Mesenchymal stem cell (in vitro differentiated cells and primary cell): ENCODE results near the gene SNAI3.

Experiments used
- DNase-seq: peaks from one replicate; pipeline ENCODE4 v3.0.0-alpha.2; 2013
- H2AFZ ChIP-seq: one replicate; pipeline ENCODE4 v1.6.1; 2013; ENCODE audit warnings: low read depth, mild to moderate bottlenecking, control low read depth, inconsistent platforms, low read length, moderate library complexity
- H2AK5ac ChIP-seq: 2 replicates; pipeline ENCODE4 v1.6.1; 2013; ENCODE audit warnings: low read length, moderate library complexity, mild to moderate bottlenecking, inconsistent platforms; ENCODE audit not compliant: severe bottlenecking
- H2BK120ac ChIP-seq: one replicate; pipeline ENCODE4 v1.6.1; 2013; ENCODE audit warnings: low read depth, mild to moderate bottlenecking, inconsistent platforms, low read length, moderate library complexity
- H2BK12ac ChIP-seq, 2 experiments: one replicate each; pipeline ENCODE4 v1.6.1; 2013; ENCODE audit warnings: inconsistent platforms in 2 of 2, low read length in 2 of 2, mild to moderate bottlenecking in 2 of 2, moderate library complexity in 2 of 2, control low read depth in 1 of 2
- H2BK15ac ChIP-seq: one replicate; pipeline ENCODE4 v1.6.1; 2013; ENCODE audit warnings: mild to moderate bottlenecking, low read depth, inconsistent platforms; ENCODE audit not compliant: poor library complexity, severe bottlenecking
- H2BK5ac ChIP-seq: 2 replicates; pipeline ENCODE4 v1.6.1; 2013; ENCODE audit warnings: low read depth, mild to moderate bottlenecking, low read length, control low read depth, inconsistent platforms; ENCODE audit not compliant: poor library complexity, severe bottlenecking
- H3K14ac ChIP-seq, 2 experiments: one replicate each; pipeline ENCODE4 v1.6.1; 2013; ENCODE audit warnings: inconsistent platforms in 2 of 2, low read length in 2 of 2, control low read depth in 1 of 2, mild to moderate bottlenecking in 1 of 2, moderate library complexity in 1 of 2
- H3K18ac ChIP-seq, 2 experiments: one replicate each; pipeline ENCODE4 v1.6.1; 2013; ENCODE audit warnings: inconsistent platforms in 2 of 2, low read length in 2 of 2, control low read depth in 1 of 2, low read depth in 1 of 2, mild to moderate bottlenecking in 1 of 2
- H3K23ac ChIP-seq, 2 experiments: one replicate each; pipeline ENCODE4 v1.6.1; 2013; ENCODE audit warnings: inconsistent platforms in 2 of 2, low read length in 2 of 2, mild to moderate bottlenecking in 2 of 2, moderate library complexity in 2 of 2, control low read depth in 1 of 2
- H3K27ac ChIP-seq: 2 replicates; pipeline ENCODE4 v1.5.1; 2013; ENCODE audit warnings: mild to moderate bottlenecking, moderate library complexity, low read length, control low read depth, inconsistent platforms; ENCODE audit not compliant: poor library complexity, severe bottlenecking
- H3K27me3 ChIP-seq, 2 experiments: 2 replicates each; pipeline versions ENCODE4 v1.6.1 to v1.7.0; 2013; ENCODE audit warnings: low read length in 2 of 2, mild to moderate bottlenecking in 2 of 2, moderate library complexity in 2 of 2, control low read depth in 1 of 2, inconsistent platforms in 1 of 2; ENCODE audit not compliant: control insufficient read depth in 1 of 2, insufficient read depth in 1 of 2
- H3K36me3 ChIP-seq, 2 experiments: 2 replicates each; pipeline versions ENCODE4 v1.6.1 to v1.7.0; 2013; ENCODE audit warnings: low read length in 2 of 2, control low read depth in 1 of 2, inconsistent platforms in 1 of 2, low read depth in 1 of 2, mild to moderate bottlenecking in 1 of 2; ENCODE audit not compliant: insufficient read depth in 2 of 2, control insufficient read depth in 1 of 2
- H3K4ac ChIP-seq, 2 experiments: one replicate each; pipeline ENCODE4 v1.6.1; 2013; ENCODE audit warnings: inconsistent platforms in 2 of 2, low read length in 2 of 2, mild to moderate bottlenecking in 2 of 2, moderate library complexity in 2 of 2, control low read depth in 1 of 2, low read depth in 1 of 2
- H3K4me1 ChIP-seq: 2 replicates; pipeline ENCODE4 v1.6.1; 2013; ENCODE audit warnings: low read depth, low read length, control low read depth; ENCODE audit not compliant: control insufficient read depth, insufficient read depth
- H3K4me2 ChIP-seq: 2 replicates; pipeline ENCODE4 v1.6.1; 2013; ENCODE audit warnings: low read length, mild to moderate bottlenecking, inconsistent platforms; ENCODE audit not compliant: poor library complexity, severe bottlenecking
- H3K4me3 ChIP-seq, 2 experiments: 2 replicates each; pipeline versions ENCODE4 v1.5.1 to v1.7.0; 2013; ENCODE audit warnings: low read length in 2 of 2, mild to moderate bottlenecking in 2 of 2, control low read depth in 1 of 2, low read depth in 1 of 2; ENCODE audit not compliant: insufficient read depth in 1 of 2
- H3K79me1 ChIP-seq: replicated peaks from 2 replicates; pipeline ENCODE4 v1.6.1; 2013; ENCODE audit warnings: mild to moderate bottlenecking, control low read depth, low read length, inconsistent platforms; ENCODE audit not compliant: poor library complexity, severe bottlenecking
- H3K9ac ChIP-seq: 2 replicates; pipeline ENCODE4 v1.7.0; 2013; ENCODE audit warnings: mild to moderate bottlenecking, low read length, moderate library complexity
- H3K9me3 ChIP-seq: 2 replicates; pipeline ENCODE4 v1.7.0; 2013; ENCODE audit warnings: mild to moderate bottlenecking, low read length; ENCODE audit not compliant: control insufficient read depth
- H4K8ac ChIP-seq: one replicate; pipeline ENCODE4 v1.6.1; 2013; ENCODE audit warnings: inconsistent platforms, mild to moderate bottlenecking, low read length, moderate library complexity
- H4K91ac ChIP-seq: one replicate; pipeline ENCODE4 v1.6.1; 2013; ENCODE audit warnings: mild to moderate bottlenecking, low read length, inconsistent platforms
- WGBS: methylation state at CpG from one replicate; pipeline ENCODE4 v1.1.7; 2013; ENCODE audit warnings: mixed read lengths; 5-methylcytosine and 5-hydroxymethylcytosine counted together

SNAI3 gene

GRCh38 chr16:88651276-88651988, 34.9 kb downstream of the SNAI3 start:
- Histone ChIP-seq H2BK12ac (peak overlapping the region in 1 of 2 experiments; percentile 17), H4K91ac (peak overlapping the region; percentile 83), H2AK5ac (peak overlapping the region; percentile 18), H3K79me1 (peaks cover 15% of the 10 kb centered on the region), H2AFZ (no peak overlapping the region), H2BK120ac (peak overlapping the region; percentile 87), H4K8ac (peak overlapping the region; percentile 73), H3K4me1 (peaks cover 53% of the 10 kb centered on the region), H3K36me3 (peaks cover 33 to 62% of the 10 kb centered on the region in 2 experiments), H3K4me2 (peak overlapping the region; percentile 75), H3K9me3 (no peaks in the 10 kb centered on the region), H3K14ac (peak overlapping the region in 1 of 2 experiments; percentile 44), H2BK15ac (peak overlapping the region; percentile 26), H3K4ac (peak overlapping the region in 1 of 2 experiments; percentile 8), H3K27ac (peak overlapping the region; percentile 50), H3K18ac (peak overlapping the region; percentile 61 to 87), H3K9ac (peak overlapping the region; percentile 66), H2BK5ac (peak overlapping the region; percentile 48), H3K23ac (no peak overlapping the region), H3K27me3 (no peaks in the 10 kb centered on the region), H3K4me3 (peak overlapping the region; percentile 29 to 73)
- peak; percentile 88 for DNase-seq
- 38% methylated on average over 24 of the region's 24 CpGs for WGBS

GRCh38 chr16:88650749-88651275, 35.5 kb downstream of the SNAI3 start, which contains the start of gene CYBA:
Gene CYBA (minus strand): TSS chr16:88651053. CDS start chr16:88651013, 40 bp downstream.
- Histone ChIP-seq H3K18ac (peak within 1 kb of the TSS; percentile 61 to 92), H3K9ac (peak within 1 kb of the TSS; percentile 86), H3K14ac (peak within 1 kb of the TSS in 1 of 2 experiments; percentile 96), H3K4me3 (peak within 1 kb of the TSS; percentile 82 to 89), H2AK5ac (peak within 1 kb of the TSS; percentile 18), H3K79me1 (peaks cover 20% of the 10 kb centered on the region), H3K27me3 (no peaks in the 10 kb centered on the region), H3K36me3 (peaks cover 28 to 63% of the 10 kb centered on the region in 2 experiments), H2BK5ac (peak within 1 kb of the TSS; percentile 48), H3K4ac (peak within 1 kb of the TSS; percentile 21 to 25), H3K9me3 (no peaks in the 10 kb centered on the region), H4K8ac (peak within 1 kb of the TSS; percentile 83), H2BK120ac (peak within 1 kb of the TSS; percentile 87), H2BK12ac (peak within 1 kb of the TSS in 1 of 2 experiments; percentile 76), H2BK15ac (peak within 1 kb of the TSS; percentile 26), H3K27ac (peak within 1 kb of the TSS; percentile 50), H3K23ac (peak within 1 kb of the TSS in 1 of 2 experiments; percentile 85), H2AFZ (peak within 1 kb of the TSS; percentile 46), H3K4me1 (peaks cover 46% of the 10 kb centered on the region), H4K91ac (peak within 1 kb of the TSS; percentile 83), H3K4me2 (peak within 1 kb of the TSS; percentile 75)
- WGBS, result under 1% methylated on average over 39 of the region's 41 CpGs
- peak; percentile 84 for DNase-seq

- Histone ChIP-seq H3K36me3 (peaks cover 24 to 63% of the 10 kb centered on the region in 2 experiments), H3K23ac (peak overlapping the region in 1 of 2 experiments; percentile 85), H2BK5ac (peak overlapping the region; percentile 38), H2AFZ (peak overlapping the region; percentile 46), H3K4ac (peak overlapping the region; percentile 1 to 21), H2BK15ac (no peak overlapping the region), H3K14ac (peak overlapping the region in 1 of 2 experiments; percentile 96), H2BK120ac (peak overlapping the region; percentile 36), H3K27me3 (no peaks in the 10 kb centered on the region), H3K27ac (peak overlapping the region; percentile 30), H3K4me3 (peak overlapping the region; percentile 82 to 89), H3K4me2 (peak overlapping the region; percentile 60), H4K91ac (peak overlapping the region; percentile 72), H3K18ac (peak overlapping the region; percentile 35 to 92), H2BK12ac (peak overlapping the region in 1 of 2 experiments; percentile 76), H3K79me1 (peaks cover 24% of the 10 kb centered on the region), H4K8ac (peak overlapping the region; percentile 10), H2AK5ac (no peak overlapping the region), H3K9ac (peak overlapping the region; percentile 86), H3K4me1 (peaks cover 40% of the 10 kb centered on the region), H3K9me3 (no peaks in the 10 kb centered on the region)
- WGBS, result 10% methylated on average over 36 of the region's 37 CpGs
- peak; percentile 69 for DNase-seq
Measured at GRCh38 chr16:88649924-88650748, 36.2 kb downstream of the SNAI3 start.
